GM19463 (cell line): Measurements from ENCODE around the gene ARID5B.
"Not testable (repeated sequence)": the region's sequence is repeated elsewhere in the genome, so short reads cannot be mapped to it uniquely, and the experiment has no call there.

Experiments used
- ATAC-seq: cut with Tn5 transposase; IDR thresholded peaks from one replicate; pipeline ENCODE4 v1.9.1; 2021; ENCODE audit warnings: mild to moderate bottlenecking, moderate library complexity; ENCODE audit not compliant: unreplicated experiment

ARID5B gene

DNA sequence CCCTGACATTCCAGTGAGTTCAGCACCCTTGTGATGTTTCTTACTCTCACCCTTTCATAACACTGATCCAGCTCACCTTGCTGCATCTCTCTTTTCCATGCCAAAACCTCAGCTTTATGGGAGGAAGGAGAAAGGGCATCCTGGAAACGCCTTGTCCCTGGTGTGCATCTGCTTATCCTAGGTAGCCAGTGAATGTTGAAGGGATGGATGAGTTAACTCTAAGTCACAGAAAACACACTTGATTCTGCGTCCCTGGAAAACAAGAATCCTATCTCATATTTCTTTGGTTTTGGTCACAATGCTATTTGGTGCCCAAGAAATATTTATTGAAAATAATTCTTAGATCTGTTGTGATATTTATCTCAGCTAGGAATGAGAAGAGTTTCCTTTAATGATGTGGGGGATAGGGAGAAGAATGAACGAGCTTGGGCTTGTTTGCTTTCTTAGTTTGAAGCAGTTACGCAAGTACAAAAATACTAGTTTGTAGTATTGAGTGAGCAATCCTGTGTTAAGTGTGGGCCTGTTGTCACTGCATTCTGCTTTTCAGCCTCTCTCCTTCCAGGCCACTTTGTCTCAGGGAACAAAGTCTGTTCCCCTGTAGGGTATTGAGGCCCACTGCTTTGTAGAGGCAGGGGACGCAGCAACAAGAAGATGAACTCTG is 126.5 kb downstream of the ARID5B start:
- no peak for ATAC-seq

DNA sequence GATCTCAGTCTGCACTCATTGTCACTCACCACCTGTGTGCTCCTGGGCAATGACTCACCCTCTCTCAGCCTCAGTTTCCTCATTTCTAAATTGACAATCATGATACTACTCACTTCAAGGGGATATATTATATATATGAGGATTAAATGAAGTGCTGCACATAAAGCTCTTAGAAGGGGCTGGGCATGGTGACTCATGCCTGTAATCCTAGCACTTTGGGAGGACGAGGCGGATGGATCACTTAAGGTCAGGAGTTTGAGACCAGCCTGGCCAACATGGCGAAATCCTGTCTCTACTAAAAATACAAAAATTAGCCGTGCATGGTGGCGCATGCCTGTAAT is 127.0 kb downstream of the ARID5B start:
- ATAC-seq, result not testable (repeated sequence)

DNA sequence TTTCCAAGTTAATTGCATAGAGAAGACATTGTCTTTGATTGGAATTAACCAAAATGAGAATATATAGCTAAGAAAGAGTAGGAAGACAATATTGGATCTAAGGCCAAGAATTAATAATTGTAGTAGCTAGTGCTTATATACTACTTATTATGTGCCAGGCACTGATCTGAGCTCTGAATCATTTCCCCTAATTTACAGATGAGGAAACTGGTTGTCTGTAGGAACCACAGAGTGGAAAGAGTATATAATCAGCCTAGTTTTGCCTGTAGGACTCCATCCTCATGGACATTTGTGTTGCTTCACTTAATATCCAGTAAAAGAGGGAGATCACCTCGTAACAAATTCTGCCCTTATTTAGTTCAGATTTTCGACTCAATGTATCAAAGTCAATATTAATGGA is 127.9 kb downstream of the ARID5B start:
- ATAC-seq, result no peak

DNA sequence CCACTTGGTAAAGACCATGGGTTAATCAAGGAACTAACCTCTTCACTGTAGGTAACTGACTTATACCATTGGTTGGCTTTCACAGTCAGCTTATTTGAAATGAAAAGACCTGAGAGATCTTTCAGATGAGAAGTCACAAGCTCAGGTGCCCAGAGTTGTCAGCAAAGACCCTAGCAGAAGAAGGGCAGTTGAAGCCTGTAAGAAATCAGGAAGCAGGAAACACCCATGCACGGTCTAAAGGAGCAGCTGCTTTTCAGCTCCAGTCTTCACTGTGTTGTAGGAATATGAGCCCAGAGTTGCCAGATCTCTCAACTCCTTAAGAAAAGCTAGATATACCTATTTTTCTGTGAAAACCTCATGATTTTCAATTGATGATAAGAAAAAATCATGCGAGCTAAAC is 130.0 kb downstream of the ARID5B start:
- ATAC-seq, result no peak

DNA sequence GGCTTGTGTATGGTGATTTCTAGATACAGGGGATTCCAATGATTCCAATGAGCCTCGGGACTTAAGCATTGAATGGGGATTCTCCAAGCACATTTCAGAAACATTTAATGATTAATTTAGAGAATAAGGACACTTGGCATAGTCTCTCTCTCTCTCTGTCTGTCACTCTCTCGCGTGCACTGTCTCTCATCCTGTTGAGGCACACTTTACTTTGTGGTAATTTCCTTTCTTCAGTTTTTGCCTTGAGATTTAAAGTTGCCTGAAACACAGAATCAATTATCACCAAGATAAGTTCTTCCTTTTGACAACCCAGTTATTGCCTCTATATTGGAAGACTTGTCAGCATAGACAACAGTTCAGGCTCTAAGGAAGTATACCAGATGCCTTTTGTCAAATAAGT is 131.6 kb downstream of the ARID5B start:
- no peak for ATAC-seq

DNA sequence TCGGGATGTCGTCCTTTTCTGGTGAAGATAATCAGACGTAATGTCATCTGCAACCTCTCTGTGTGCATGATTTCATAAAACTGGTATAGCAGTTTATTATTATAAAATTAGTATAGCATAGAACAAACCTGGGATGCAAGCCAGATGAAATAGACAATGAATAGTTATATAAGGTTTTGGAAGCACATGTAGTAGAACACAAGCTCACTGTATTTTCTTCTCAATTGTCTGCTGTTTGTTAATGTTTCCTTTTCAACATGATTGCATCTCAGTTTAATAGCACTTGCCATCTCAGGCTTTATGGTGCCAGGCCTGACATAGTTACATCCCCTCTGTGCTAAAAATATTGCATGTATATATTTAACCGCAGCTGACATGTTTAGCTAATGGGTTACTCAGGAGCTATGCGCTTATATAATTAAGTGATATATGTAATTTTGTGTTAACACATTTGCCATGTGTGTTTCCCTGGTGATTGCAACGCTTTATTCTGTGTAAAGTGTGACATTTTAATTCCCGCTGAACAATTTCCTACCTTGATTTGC is 132.7 kb downstream of the ARID5B start:
- no peak for ATAC-seq

DNA sequence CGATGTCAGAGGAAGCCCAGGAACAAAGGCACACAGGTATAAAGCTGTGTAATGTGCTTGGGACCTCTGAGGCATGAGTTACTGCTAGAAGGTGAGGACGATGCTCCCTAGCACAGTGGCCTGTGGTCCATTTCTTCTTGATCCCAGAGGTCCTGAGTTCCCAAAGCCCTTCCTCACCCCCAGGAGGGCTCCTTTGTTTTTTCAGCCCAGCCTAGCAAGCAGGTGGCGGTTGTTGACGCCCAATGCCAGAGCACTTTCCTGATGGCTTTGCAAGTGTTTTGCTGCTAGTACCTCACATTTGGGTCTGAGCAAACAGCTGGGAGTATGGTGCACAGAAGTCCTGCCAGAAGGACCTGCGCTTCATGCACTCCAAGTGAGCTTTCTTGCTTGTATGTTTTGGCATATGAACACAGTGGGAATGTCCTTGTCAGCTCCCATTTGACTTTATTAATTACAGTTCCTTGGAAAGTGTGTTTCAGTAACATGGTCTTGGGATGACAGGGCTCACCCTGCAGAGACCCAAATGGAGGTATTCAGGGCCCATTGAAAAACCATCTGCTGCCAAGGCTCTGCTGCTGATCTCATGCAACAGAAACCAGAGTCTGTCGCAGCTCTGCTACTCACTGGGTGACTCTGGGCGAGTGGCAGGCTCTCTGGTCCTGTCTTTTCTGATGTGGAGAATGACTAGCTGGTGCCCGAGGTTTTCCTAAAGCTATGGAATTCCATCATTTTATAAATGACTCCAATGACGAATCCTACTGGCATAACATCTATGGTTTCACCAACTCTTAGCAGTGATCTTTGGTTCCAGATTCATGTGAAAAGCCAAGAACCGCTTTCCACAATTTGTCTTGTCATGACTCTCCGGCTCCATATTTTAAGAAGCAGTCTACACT is 134.9 kb downstream of the ARID5B start:
- ATAC-seq, result no peak

DNA sequence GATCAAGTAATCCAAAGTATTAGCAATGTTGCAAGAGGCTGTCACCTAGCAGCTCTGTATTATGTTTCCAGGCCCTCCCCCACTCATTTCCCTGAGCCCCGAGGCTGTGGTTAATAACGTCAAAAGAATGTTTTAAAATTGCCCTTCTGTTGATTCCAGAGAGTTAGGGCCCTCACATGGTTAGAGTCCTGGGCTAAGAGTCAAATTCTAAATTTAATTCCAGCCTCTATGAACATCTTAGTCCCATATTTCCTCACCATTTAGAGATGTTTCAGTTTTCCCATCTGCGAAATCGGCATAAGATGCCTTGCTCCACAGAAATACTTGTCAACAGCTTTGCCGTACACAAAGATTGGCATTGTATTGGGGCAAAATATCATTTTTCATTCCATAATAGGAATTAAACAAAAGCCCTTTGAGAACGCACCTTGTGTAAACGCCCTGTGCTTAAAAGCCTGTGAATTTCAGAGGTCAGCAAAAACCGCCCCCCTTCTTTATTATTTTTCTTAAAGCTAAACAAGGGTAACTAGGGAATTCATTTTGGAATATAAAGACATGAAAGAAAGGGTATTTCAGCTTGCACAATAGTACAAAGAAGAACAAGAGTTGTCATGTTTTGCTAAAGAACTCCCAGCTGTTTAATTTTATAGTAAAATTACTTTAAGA is 135.8 kb downstream of the ARID5B start:
- ATAC-seq, result no peak

DNA sequence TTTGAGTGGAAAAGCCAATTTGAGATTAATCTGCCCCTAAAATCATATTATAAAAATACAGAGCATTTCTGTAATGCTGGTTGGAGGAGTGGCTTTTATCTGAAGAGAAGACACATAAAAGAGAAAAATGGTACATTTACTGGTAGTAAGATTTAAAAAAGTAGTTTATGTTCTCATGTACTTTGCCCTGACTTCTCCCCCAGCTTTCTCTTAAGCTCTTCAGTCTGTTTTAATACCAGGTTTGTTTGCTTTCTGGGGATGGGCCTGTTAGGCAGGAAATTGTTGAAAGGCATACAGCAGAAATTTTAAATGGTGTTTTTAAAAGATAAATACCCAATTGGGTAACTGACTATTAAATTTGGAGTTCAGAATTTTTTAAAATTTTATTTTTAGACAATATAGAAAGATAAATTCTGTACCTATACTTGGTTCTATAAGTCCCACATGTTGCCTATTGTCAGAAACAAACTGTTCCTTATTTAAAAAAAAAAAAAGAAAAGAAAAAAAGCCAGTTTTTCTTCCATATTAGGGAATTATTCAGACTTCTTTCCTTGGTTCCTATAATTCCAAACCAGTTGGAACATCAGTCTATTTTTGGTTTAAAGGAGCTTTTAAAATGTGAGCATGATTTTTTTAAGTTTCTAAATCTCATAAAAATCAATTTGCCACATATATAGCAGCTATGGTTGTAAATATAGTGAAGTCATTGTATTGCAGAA is 136.6 kb downstream of the ARID5B start:
- ATAC-seq, result no peak

DNA sequence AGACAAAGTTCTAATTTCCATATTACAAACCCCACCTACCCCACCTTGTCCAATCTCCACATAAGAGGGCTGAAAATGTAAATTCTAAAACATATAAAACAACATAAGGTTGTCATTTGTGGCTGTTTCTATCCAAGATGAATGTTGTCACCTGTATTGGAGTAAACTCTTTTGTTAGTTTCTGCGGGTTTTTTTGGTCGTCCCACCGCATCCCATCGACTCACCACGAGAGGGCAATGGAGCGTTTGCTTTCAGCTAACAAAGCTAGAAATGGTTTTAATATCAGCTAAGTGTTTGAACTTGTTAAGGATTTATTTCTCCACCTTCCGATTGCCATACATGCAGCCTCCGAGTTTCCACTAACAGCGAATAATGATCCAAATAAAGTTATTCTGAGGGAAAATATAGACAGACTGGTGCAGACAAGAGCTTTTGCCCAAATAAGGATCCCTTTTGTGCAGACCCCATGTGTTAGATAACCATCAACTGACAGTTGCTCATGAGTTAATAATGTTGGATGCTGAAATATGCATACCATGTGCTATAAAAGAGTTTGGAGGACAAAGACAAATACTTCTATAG is 137.2 kb downstream of the ARID5B start:
- ATAC-seq, result peak; percentile 58

DNA sequence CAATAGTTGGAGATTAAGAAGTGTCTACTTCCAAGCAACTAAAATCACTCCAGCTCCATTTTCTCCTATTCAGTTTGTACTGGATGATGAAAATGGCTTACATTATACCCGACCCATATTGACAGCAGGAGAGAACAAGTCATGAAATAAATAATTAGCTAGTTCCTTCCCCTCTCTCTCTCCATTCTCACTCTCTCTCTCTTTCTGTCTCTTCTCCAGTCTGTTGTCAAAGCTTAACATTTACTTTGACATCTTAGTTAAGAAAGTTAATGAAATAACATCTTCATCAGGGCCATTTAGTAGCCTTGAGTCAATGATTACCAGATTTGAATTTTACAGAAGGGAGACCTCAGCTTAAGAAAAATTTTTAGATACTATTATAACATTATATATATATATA is 138.5 kb downstream of the ARID5B start:
- no peak for ATAC-seq

DNA sequence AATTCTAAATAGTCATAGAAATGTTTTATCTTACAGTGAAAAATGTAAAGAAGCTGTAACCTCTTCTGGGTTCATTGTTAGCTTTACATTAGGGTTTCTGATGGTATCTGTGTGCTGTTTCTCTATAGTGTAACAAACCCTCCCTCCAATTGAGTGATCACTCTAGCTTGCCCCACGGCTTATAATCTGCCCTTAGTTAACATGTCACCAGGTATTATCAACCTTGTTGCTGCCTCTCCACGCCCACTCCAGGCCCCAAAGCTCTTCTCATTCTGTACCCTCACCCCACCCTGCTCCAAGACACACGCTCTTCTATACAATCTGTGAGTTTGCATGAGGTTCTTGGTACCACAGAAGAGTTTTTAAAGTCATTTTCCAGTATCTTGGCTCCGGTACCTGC is 139.4 kb downstream of the ARID5B start:
- ATAC-seq, result no peak

DNA sequence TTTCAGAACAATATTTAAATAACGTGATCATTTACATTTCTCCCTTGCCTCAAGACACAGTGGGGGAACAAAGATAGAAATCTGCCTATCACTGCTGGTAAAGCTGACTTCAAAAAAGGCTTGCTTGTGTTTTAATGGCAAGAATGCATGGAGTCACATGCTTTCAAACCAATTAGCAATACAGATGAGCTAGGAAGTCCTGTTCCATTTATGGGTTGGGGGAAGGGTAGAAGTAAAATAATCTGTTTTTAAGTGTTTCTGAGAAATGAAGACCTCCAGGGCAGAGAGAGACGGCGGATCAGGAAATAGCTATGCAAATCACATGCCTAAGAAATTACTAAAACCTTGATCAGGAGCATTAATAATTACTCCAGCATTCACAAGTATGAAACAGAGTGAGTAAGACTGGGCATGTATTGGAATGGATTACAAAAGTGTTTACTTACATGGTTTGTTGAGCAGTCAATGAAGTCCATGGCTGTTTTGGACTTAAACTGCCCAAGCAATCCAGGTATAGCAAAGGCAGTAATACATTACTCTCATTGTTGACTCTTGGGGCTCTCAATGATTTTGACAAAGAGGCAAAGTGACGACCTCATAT is 142.0 kb downstream of the ARID5B start:
- ATAC-seq, result no peak

DNA sequence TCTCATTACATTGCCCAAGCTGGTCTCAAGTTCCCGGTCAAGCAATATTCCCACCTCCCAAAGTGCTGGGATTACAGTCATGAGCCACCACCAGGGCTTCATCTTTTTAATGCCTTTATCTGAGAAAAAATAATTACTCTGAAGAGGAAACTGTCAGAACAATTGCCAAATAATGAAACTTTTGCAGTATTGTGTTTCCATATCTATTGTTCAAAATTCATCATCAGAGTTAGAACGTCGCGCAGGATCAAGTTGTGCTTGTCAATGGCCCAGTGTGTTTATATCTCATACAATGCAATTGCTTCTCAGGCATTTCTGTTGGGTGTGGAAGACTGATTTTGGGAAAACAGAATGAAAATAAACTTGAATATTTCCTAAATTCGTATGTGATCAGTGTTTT is 143.1 kb downstream of the ARID5B start:
- ATAC-seq, result no peak

DNA sequence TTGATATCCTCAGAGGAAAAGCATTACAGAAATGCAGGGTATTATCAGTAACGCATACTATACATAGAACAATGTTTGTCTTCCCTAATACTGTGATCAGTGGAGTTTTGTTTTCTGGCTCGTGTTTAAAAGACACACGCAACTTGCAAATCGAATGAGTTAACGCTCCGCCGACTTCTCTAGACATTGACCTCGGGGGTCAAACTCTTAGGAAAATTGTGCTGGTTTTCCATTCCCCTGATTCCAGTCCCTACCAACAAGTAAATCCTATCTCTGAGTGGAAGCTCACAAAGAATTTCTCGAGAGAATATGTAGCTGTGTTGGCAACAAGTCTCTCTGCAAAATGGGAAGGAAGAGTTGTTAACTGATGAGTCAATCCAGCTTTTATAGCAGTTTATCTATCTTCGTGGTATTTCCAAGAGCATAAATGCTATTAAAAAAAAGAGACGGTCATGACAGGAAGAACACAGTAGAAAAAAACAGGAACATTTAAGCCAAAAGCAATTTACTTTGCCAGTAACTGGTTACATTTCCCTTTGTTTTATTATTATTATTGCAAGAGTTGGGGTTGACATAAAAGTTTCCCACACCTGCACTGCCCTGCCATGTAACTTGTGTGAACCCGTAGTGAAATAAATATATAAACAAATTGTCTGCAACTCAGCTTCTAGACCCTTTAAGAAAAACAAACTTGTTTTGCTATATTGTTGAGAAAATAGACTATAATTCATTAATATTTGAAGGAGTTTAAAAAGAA is 144.4 kb downstream of the ARID5B start:
- ATAC-seq, result no peak

DNA sequence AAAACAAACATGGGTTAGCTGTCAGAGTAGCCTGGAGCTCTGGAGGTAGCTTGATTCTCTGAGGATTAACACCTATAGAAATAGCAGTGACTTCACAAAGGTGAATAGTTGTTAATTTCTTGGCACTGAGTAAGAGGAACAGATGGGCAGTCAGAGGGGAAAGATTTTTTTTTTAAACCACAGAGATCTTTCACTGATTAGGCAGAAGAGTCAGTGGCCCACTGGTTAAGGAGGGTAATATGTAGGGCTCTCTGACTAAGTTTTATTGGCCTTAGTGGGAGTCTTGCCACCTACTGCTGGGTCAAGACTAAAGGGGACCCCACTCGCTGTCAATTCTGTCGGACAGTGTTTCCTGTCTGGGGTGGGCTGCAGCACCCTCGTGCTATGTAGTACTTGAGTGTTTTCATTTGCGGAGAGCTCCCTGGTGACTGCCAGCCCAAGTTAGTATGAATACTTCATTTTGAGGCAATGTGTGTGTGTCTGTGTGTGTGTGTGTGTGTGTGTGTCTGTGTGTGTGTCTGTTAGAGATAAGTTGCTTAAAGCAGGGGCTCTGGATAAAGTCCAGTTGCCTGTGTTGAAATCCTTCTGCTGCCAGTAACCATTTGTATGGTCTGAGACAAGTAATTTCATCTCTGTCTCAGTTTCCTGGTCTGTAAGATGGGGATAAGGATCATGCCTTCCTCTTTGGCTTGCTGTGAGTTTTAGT is 145.2 kb downstream of the ARID5B start:
- ATAC-seq, result peak; percentile 47

DNA sequence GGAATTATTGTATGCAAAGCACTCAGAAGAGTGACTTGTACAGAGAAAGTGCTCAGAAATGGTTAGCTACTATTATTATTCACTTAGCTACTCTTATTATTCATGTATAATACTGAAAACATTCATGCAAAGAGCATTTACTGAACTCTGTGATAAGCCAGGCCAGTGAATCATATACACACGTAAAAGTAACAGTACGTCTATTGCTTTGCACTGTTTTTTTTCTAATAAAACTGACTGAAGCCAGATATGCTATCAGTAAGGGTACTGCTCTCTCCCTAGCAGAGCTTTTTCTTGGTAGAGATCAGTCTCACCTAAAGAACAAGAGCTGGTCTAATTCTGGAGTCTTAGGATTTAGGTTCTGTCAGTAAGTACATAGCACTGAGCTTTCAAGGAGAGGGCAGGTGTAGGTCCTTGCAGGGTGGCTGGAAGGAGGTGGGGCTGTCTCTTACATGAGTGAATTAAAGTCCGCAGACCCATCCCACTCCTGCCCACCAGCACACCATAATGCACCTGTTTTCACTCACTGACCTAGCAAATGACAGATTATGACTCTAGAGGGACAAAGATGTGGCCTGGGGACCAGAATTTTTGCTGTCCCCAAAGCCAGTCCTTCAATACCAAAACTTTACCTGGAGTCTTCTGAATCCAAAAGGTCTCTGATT is 145.9 kb downstream of the ARID5B start:
- no peak for ATAC-seq

DNA sequence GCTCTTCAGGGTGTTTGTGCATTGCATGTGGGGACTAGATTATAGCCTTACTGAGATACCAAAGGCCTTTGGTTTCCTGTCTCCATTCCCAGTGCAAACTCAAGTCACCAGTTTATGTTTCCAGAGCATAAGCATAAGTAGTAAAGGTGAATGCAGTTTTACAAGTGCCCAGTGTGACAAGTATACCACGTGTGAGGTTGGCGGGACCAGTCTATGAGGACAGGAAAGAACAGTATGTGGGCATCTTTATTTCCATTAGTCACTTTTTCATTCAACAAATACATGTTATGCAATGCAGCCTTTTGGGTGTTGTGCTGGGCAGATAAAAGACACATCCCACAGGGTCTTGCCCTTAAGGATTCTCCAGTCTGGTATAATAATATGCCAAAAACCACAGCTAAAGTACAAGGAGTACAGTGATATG is 146.5 kb downstream of the ARID5B start:
- ATAC-seq, result no peak
